Stimulated activated CD4-positive, alpha-beta T cell treated with anti-CD3 and anti-CD28 coated beads, Interleukin-4, amount 100 ng/mL, for 48 hours (primary cell): ENCODE data around the gene EIF4G1.

Experiments used
- DNase-seq, 2 donors: peaks; one replicate each; pipeline ENCODE4 v3.0.0-alpha.2; 2020; ENCODE audit warnings: low read depth in 2 of 2

EIF4G1 gene

GRCh38 chr3:184368586-184369183, 54.3 kb downstream of the EIF4G1 start:
- DNase-seq, result no peak

DNA sequence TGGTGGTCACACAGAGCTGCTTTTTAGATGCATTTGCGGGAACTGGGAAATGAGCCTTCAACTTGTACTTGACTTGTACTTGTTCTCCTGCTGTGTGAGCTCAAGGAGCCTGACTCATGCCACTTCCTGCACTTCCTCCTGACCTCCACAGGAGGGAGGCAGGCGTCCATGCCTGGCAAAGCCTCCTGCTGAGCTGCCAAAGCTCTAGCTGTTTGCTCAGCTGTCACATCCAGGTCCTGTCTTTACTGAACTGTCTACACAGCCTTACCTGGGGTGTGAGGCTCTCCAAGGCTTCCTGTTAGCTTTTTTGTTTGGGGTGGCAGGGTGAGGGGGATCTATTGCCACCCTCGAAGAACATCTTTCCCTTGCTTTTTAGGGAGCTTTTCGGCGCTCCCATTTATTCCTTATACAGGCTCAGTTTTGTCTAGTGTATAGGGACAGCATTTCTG, 57.2 kb downstream of the EIF4G1 start:
- peak; percentile 35 to 51 for DNase-seq

DNA sequence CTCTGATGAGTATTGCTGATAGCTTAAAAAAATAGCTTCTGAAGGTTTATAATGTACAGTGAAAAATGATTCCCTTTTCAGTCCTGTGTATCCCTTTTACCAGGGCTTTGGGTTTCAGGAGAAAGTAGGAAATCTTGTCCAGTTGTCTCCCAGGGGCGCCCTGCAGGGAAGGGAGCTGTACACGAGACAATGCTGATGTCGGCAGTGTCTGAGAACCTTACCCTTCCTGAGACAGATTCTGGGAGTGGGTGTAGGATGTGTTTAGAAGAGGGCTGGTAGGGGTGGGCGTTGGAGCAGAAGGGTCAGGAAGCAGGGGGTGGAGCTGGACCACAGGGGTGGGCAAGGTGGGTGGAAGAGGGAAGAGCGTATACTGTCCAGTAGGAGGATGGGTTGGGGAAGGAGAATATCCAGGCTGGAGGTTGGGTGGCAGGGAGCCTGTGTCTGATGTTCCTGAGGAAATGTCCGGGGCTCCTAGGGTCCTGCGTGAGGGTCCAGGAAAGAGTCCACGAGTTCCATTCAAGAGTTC, 58.0 kb downstream of the EIF4G1 start:
- DNase-seq, result no peak

DNA sequence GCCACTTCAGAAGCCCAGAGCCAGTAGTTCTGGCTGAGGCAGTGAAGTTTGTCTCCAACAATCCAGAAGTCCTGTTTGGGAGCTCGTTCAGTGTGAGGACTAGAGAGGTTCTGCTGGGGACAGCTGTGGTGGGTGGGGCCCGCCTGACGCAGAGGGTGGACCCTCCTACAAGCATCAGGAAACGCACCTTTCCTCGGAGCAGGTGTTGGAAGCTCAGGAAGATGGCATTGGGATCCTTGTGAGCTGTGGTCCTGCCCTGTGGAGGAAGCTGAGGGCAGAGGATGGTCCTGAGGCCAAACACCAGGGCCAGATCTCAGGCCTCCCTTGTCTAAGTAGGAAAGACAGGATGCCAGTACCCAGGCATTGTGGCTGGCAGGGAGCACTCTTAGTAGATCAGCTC, 58.5 kb downstream of the EIF4G1 start:
- no peak for DNase-seq

GRCh38 chr3:184373422-184373821, 59.0 kb downstream of the EIF4G1 start:
- DNase-seq, result no peak

DNA sequence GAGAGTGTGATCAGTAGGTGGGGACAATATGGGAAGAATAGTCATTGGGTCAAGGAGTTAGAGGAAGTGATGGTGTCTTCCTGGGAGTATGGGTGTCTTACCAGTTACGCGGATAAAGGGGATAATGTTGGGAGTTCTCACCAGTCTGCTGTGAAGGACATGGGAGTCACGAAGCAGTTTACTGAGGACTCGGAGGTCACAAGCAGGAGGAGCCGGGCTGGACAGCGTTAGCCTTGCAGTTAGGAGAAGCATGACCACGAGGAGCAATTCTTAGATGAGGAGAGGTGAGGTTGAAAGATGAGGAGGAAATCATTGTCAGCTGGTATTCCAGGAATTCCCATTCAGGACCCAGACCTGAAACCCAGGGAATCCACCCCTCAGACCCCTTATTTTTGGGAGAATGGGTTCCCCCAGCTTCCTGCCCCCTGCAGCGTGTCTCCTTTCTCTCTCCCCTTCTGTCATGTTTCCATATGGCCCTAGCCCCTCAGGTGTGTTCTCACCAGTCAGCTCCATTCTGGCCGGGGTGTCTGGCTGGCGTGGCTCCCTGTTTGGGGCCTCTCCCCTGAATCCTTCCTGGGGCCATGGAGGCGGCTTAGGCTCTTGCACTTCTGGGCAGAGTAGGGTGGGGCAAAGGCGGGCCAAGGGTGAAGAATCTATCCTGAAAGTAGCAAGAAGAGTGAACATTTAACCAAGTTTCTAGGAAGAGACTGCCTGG, 61.5 kb downstream of the EIF4G1 start:
- DNase-seq, result no peak

GRCh38 chr3:184377374-184377773, 63.0 kb downstream of the EIF4G1 start:
- no peak for DNase-seq

DNA sequence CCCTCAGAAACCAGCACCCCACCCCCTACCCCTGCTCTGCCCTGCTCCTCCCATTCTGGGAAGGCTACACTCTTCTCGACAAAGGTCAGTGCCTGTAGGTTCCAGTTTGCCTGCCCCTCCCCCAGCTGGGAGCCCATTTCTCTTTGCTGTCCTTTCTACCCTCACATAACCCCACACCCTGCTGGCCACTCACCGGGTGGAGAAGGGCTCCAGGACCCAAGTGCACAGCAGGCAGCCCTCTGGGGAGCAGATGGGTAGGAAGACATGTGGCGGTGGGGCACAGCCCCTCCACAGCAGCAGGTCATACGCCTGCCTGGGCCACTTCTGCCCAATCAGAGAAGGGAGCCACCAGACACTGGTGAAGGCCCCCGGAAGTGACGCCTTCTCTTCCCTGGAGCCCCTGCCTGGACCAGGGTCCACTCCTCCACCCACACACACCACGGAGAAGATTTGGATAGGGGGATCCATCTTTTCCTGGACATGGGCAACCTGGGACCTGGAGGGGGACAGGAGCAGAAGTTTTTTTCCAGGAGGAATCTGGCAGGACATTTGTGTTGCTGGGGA, 63.6 kb downstream of the EIF4G1 start, which contains the start of gene THPO:
Gene THPO, minus strand, starts transcription at position 326 of the 564 bp plus-strand sequence. CDS start 1,948 bp downstream, outside the sequence.
- no peak for DNase-seq

GRCh38 chr3:184378651-184379357, 64.4 kb downstream of the EIF4G1 start:
- no peak for DNase-seq

DNA sequence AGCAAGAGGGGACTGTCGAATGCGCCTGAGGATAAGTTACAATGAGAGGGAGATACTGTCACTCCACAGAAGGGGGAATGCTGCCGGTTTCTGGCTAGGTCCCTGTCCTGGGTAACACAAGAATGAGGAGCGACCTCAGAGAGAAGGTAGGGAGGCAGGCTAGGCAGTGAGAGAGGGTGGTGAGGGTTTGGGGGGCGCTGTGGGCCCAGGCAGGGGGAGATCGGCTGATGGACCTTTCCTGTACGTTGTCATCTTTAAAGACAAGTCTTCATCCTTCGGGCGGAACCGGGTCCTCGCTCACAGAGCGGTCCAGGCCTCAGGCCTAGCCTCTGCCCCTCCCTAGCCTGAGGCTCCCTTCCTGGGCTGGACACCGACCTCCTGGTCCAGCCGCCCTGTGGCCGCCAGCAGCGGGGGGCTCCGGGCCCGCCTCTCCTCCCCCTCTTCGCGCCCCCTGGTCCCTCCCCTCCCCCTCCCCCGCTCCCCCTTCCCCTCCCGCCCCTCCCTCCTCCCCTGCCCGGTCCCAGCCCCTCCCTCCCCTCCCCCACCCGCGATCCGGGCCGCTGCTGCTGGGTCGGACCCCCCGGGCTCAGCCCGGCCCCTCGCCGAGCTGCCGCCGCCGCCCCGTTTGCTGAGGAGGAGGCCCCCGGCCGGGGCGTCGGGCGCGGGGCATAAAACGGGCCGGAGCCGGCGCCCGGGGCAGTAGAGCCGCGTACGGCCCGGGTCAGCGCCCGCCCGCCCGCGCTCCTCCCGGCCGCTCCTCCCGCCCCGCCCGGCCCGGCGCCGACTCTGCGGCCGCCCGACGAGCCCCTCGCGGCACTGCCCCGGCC, 65.2 kb downstream of the EIF4G1 start, which contains the start of gene CHRD:
Gene CHRD, plus strand, starts transcription at position 697 of the 827 bp plus-strand sequence. CDS start 265 bp downstream, outside the sequence.
- no peak for DNase-seq

DNA sequence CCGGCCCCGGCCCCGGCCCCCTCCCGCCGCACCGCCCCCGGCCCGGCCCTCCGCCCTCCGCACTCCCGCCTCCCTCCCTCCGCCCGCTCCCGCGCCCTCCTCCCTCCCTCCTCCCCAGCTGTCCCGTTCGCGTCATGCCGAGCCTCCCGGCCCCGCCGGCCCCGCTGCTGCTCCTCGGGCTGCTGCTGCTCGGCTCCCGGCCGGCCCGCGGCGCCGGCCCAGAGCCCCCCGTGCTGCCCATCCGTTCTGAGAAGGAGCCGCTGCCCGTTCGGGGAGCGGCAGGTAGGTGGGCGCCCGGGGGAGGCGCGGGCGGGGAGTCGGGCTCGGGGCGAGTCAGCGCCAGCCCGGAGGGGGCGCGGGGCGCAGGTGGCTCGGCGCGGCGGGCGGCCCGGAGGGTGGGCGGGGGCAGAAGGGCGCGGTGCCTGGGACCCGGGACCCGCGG, 65.8 kb downstream of the EIF4G1 start:
- no peak for DNase-seq

GRCh38 chr3:184380627-184381260, 66.3 kb downstream of the EIF4G1 start:
- no peak for DNase-seq

DNA sequence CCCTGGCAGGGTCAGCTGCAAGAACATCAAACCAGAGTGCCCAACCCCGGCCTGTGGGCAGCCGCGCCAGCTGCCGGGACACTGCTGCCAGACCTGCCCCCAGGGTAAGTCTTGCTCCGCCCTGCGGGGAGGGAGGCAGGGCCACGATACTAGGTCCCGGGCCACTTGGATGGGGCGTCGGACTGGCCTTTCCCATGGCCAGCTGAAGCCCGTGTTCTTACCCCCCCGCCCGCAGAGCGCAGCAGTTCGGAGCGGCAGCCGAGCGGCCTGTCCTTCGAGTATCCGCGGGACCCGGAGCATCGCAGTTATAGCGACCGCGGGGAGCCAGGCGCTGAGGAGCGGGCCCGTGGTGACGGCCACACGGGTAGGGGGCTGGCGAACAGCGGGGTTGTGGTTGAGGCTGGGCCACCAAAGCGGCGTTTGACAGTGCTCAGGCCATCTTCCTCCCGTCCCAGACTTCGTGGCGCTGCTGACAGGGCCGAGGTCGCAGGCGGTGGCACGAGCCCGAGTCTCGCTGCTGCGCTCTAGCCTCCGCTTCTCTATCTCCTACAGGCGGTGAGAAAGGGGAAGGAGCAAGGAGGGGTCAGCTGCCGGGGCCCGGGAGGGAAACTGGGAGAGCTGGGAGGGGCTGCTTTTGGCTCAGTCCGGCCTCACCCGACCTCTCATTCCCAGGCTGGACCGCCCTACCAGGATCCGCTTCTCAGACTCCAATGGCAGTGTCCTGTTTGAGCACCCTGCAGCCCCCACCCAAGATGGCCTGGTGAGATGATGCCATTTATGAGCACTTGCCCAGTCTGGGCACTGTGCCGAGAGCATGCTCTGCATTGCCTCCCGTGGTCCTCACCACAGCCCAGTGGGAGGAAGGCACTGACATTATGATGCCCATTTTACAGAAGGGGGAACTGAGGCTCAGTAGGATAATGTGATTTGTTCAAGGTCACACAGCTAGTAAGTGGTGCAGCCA, 67.1 kb downstream of the EIF4G1 start:
- no peak for DNase-seq

DNA sequence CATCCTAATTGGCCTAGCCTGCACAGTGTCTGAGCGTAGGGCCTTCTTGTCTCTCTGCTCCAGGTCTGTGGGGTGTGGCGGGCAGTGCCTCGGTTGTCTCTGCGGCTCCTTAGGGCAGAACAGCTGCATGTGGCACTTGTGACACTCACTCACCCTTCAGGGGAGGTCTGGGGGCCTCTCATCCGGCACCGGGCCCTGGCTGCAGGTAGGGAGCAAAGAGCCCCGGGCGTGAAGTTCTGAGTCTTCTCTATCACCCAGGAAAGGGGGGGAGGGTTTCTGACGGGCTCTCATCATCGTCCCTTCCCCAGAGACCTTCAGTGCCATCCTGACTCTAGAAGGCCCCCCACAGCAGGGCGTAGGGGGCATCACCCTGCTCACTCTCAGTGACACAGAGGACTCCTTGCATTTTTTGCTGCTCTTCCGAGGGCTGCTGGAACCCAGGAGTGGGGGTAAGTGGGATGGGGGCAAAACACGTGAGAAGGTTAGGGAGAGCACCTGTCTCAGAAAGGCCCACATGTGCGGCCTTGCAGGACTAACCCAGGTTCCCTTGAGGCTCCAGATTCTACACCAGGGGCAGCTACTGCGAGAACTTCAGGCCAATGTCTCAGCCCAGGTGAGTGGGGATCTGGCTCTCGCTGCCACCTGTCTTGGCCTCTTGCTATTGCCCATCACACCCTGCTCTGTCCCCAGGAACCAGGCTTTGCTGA, 68.1 kb downstream of the EIF4G1 start:
- DNase-seq, result no peak

- DNase-seq, result no peak
These were observed 68.8 kb downstream of the EIF4G1 start for GRCh38 chr3:184383033-184383740.

- no peak for DNase-seq
These were observed 69.9 kb downstream of the EIF4G1 start for GRCh38 chr3:184384342-184384741.
